HEK293T (cell line): ENCODE results near the gene TAGLN2.

Experiments used
- CTCF ChIA-PET: fragments of 350-600 bp; formaldehyde crosslinking; extraction: SDS; loops from one replicate; lab custom pipeline; 2021; ENCODE audit warnings: antibody characterized with exemption, inconsistent platforms; lab: Yijun Ruan, JAX
- POLR2A ChIA-PET: fragments of 350-600 bp; formaldehyde crosslinking; extraction: SDS; loops from one replicate; lab custom pipeline; 2020; ENCODE audit warnings: antibody characterized with exemption, inconsistent platforms; lab: Yijun Ruan, JAX
- DNase-seq: peaks from one replicate; pipeline ENCODE4 v3.0.0; 2012; ENCODE audit warnings: mixed read lengths; ENCODE audit errors: extremely low spot score
- ARNT ChIP-seq: fragments of 450-650 bp; IDR thresholded peaks from 2 replicates; pipeline ENCODE4 v1.6.1; 2017; ENCODE audit warnings: mild to moderate bottlenecking
- BHLHE40 ChIP-seq: fragments of 450-650 bp; IDR thresholded peaks from 2 replicates; pipeline ENCODE4 v1.6.1; 2016; ENCODE audit warnings: mild to moderate bottlenecking, moderate library complexity, borderline replicate concordance
- CTBP1 ChIP-seq: fragments of 450-650 bp; IDR thresholded peaks from 2 replicates; pipeline ENCODE4 v1.6.1; 2016; ENCODE audit warnings: borderline replicate concordance
- ELF4 ChIP-seq: fragments of 450-650 bp; IDR thresholded peaks from 2 replicates; pipeline ENCODE4 v1.6.1; 2017; ENCODE audit warnings: antibody characterized with exemption
- FOXA1 ChIP-seq: fragments of 450-650 bp; IDR thresholded peaks from 2 replicates; pipeline ENCODE4 v1.6.1; 2016; ENCODE audit warnings: mild to moderate bottlenecking
- FOXK2 ChIP-seq: fragments of 450-650 bp; IDR thresholded peaks from 2 replicates; pipeline ENCODE4 v1.6.1; 2016; ENCODE audit warnings: mild to moderate bottlenecking
- FOXM1 ChIP-seq: fragments of 450-650 bp; IDR thresholded peaks from 2 replicates; pipeline ENCODE4 v1.6.1; 2017; ENCODE audit warnings: mild to moderate bottlenecking, borderline replicate concordance
- HDGF ChIP-seq: fragments of 450-650 bp; IDR thresholded peaks from 2 replicates; pipeline ENCODE4 v1.6.1; 2017; ENCODE audit warnings: antibody characterized with exemption, borderline replicate concordance
- L3MBTL2 ChIP-seq: fragments of 450-650 bp; conservative IDR thresholded peaks from 2 replicates; pipeline ENCODE4 v1.6.1; 2016; ENCODE audit warnings: mild to moderate bottlenecking
- LEF1 ChIP-seq: fragments of 450-650 bp; IDR thresholded peaks from 2 replicates; pipeline ENCODE4 v1.6.1; 2017; ENCODE audit warnings: mild to moderate bottlenecking, borderline replicate concordance
- NFRKB ChIP-seq: fragments of 450-650 bp; IDR thresholded peaks from 2 replicates; pipeline ENCODE4 v1.6.1; 2016; ENCODE audit warnings: mild to moderate bottlenecking, moderate library complexity
- PKNOX1 ChIP-seq: fragments of 450-650 bp; IDR thresholded peaks from 2 replicates; pipeline ENCODE4 v1.6.1; 2016
- SP1 ChIP-seq: fragments of 450-650 bp; IDR thresholded peaks from 2 replicates; pipeline ENCODE4 v1.6.1; 2017
- SUZ12 ChIP-seq: fragments of 450-650 bp; IDR thresholded peaks from 2 replicates; pipeline ENCODE4 v1.6.1; 2016; ENCODE audit warnings: mild to moderate bottlenecking
- TARDBP ChIP-seq: fragments of 450-650 bp; IDR thresholded peaks from 2 replicates; pipeline ENCODE4 v1.6.1; 2016
- ZNF384 ChIP-seq: fragments of 450-650 bp; IDR thresholded peaks from 2 replicates; pipeline ENCODE4 v1.6.1; 2016

The TAGLN2 gene

GRCh38 chr1:159935305-159935704, 10.0 kb upstream of the TAGLN2 start:
- no peak for DNase-seq

GRCh38 chr1:159934136-159935039, 9.1 kb upstream of the TAGLN2 start:
- TF ChIP-seq FOXA1, result no peak
- TF ChIP-seq HDGF, result no peak
- no peak for TF ChIP-seq L3MBTL2
- no peak for TF ChIP-seq NFRKB
- no peak for TF ChIP-seq TARDBP
- TF ChIP-seq CTBP1, result no peak
- TF ChIP-seq BHLHE40, result no peak
- no peak for TF ChIP-seq SUZ12
- ChIA-PET POLR2A (interaction anchor here (1.6 to 3.8 kb wide), 2 partner anchors 10 to 73 kb away, joined by 3 to 14 read pairs; partner anchors contain the start of gene TAGLN2), CTCF (interaction anchor here (1.8 to 9.6 kb wide), 2 partner anchors 12 to 72 kb away, joined by 4 to 60 read pairs; partner anchors contain the start of gene IGSF9)
- no peak for DNase-seq

More at GRCh38 chr1:159935305-159935704, 10.0 kb upstream of the TAGLN2 start:
- CTCF ChIA-PET, result interaction anchor here (9.6 kb wide), 1 partner anchor 71 kb away, joined by 60 read pairs; no protein-coding TSS in a partner anchor
- POLR2A ChIA-PET, result interaction anchor here (3.8 kb wide), 1 partner anchor 11 kb away, joined by 14 read pairs; the partner anchor contains the start of gene TAGLN2
- TF ChIP-seq PKNOX1 (no peak), NFRKB (no peak), ARNT (no peak), ELF4 (no peak), SP1 (no peak), HDGF (no peak), FOXA1 (no peak), LEF1 (no peak), ZNF384 (no peak), TARDBP (no peak), BHLHE40 (no peak), FOXK2 (no peak), L3MBTL2 (no peak), CTBP1 (no peak), FOXM1 (no peak), SUZ12 (no peak)

- POLR2A ChIA-PET, result interaction anchor here (1.6 to 3.8 kb wide), 2 partner anchors 9 to 74 kb away, joined by 3 to 14 read pairs; partner anchors contain the start of gene TAGLN2
- TF ChIP-seq ELF4 (no peak), ARNT (no peak), ZNF384 (no peak)
- DNase-seq, result no peak
- CTCF ChIA-PET, result interaction anchor here (1.8 to 9.6 kb wide), 2 partner anchors 13 to 73 kb away, joined by 4 to 60 read pairs; partner anchors contain the start of gene IGSF9
Measured at GRCh38 chr1:159933347-159933746, 8.0 kb upstream of the TAGLN2 start.

- TF ChIP-seq NFRKB (no peak), FOXM1 (no peak), HDGF (no peak), ELF4 (no peak), TARDBP (no peak), ARNT (no peak), ZNF384 (no peak), FOXA1 (no peak), L3MBTL2 (no peak), PKNOX1 (no peak), CTBP1 (no peak), SP1 (no peak), LEF1 (no peak), SUZ12 (no peak), BHLHE40 (no peak), FOXK2 (no peak)
- CTCF ChIA-PET, result interaction anchor here (0.5 to 9.6 kb wide), 3 partner anchors 13 to 265 kb away, joined by 3 to 60 read pairs (median 4); partner anchors contain the start of gene IGSF9
- DNase-seq, result no peak
- POLR2A ChIA-PET, result interaction anchor here (0.9 to 3.8 kb wide), 3 partner anchors 8 to 75 kb away, joined by 3 to 14 read pairs (median 3); partner anchors contain the start of gene TAGLN2
Measured at GRCh38 chr1:159932296-159933285, 7.3 kb upstream of the TAGLN2 start.

GRCh38 chr1:159931795-159932173, 6.5 kb upstream of the TAGLN2 start:
- no peak for DNase-seq
- CTCF ChIA-PET, result interaction anchor here (9.6 kb wide), 1 partner anchor 74 kb away, joined by 60 read pairs; no protein-coding TSS in a partner anchor
- POLR2A ChIA-PET, result no interaction called here
- TF ChIP-seq LEF1, result no peak
- TF ChIP-seq ARNT, result no peak
- TF ChIP-seq SUZ12, result no peak
- TF ChIP-seq FOXA1, result no peak
- TF ChIP-seq ZNF384, result no peak
- TF ChIP-seq CTBP1, result no peak
- TF ChIP-seq BHLHE40, result no peak
- TF ChIP-seq NFRKB, result no peak
- no peak for TF ChIP-seq ELF4
- TF ChIP-seq HDGF, result no peak
- no peak for TF ChIP-seq PKNOX1
- TF ChIP-seq SP1, result no peak
- no peak for TF ChIP-seq TARDBP
- no peak for TF ChIP-seq L3MBTL2
- TF ChIP-seq FOXK2, result no peak
- TF ChIP-seq FOXM1, result no peak
